ENCODE data around the gene GRK7.

The GRK7 gene

DNA sequence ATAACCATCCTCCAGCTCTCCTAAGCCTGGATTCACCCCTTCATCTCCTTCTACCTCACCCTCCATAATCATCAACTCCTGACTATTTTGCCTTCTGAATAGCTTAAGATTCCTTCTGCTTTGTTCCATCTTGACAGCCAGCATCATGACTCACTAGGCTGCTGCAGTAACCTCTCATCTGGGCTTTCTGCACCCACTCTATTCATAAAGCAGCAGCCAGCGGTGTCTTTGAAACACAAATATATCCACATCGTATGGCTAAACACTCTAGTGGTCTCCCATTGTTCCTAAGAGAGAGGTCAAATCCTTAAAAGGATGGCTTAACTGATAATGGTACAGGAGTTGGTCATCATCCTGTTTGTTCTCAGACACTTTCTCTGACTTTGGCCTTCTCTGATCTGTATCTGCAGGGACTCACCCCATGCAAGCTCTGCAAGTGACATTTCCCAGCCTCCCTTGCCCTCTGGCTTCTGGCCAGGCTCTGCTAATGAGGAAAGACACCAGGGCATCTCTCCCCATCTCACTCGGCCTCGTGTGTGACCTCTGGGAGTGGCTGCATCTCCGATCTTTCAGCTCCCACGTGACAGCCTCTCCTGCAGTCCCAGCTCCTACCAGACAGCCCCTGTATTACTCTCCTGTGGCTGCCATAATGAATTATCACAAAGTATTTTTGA is 6.2 kb downstream of the GRK7 start:
- no peak for DNase-seq (ENCODE audit: low read depth)
- H3K4me3 ChIP-seq (ENCODE audit: low read length): no peak overlapping the region
- TF ChIP-seq, protein P1, sequence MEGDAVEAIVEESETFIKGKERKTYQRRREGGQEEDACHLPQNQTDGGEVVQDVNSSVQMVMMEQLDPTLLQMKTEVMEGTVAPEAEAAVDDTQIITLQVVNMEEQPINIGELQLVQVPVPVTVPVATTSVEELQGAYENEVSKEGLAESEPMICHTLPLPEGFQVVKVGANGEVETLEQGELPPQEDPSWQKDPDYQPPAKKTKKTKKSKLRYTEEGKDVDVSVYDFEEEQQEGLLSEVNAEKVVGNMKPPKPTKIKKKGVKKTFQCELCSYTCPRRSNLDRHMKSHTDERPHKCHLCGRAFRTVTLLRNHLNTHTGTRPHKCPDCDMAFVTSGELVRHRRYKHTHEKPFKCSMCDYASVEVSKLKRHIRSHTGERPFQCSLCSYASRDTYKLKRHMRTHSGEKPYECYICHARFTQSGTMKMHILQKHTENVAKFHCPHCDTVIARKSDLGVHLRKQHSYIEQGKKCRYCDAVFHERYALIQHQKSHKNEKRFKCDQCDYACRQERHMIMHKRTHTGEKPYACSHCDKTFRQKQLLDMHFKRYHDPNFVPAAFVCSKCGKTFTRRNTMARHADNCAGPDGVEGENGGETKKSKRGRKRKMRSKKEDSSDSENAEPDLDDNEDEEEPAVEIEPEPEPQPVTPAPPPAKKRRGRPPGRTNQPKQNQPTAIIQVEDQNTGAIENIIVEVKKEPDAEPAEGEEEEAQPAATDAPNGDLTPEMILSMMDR (conservative IDR thresholded peaks at IDR 0.05; ENCODE audit: low read length): no peak

DNA sequence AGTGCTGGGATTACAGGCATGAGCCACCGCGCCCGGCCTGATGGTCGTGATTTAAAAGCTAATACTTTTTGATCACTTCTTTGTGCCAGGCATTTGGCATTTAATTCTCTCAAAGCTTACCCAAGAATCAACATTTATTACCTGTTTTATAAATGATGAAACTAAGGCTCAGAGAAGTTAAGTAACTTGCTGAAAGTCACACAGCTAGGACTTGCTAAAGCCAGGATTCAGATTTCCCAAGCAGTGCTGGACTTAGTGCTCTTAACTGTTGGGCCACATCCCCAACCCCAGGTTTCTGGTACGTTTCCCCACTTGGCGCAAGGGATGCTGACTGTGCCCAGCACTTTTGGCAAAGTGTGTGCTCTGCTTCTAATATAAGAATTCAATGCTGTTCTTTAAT is 10.5 kb downstream of the GRK7 start:
- no peak overlapping the region for H3K4me3 ChIP-seq (ENCODE audit: low read length)
- TF ChIP-seq, protein P1 (conservative IDR thresholded peaks at IDR 0.05; ENCODE audit: low read length): no peak
- no peak for DNase-seq (ENCODE audit: low read depth)

DNA sequence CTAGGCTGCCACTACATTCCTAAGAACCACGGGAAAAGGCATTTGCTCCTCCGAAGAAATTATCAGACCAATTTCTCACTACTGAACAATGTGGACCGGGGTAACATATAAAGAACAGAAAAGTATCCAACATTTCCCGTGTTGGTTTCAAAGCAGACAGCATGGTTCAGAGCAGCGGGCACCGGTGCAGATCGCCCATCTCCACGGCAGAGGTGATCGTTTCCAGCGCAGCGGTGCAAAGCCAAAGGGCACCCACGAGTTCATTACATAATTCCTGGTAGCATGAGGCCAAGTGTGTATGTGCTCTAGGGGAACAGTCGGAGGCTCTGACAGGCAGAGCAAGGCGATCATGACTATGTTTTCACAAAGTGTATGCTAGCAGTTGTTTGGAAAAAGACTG is 13.2 kb downstream of the GRK7 start:
- DNase-seq (ENCODE audit: low read depth): no peak
- H3K4me3 ChIP-seq (ENCODE audit: low read length): no peak overlapping the region
- TF ChIP-seq, protein P1 (conservative IDR thresholded peaks at IDR 0.05; ENCODE audit: low read length): no peak

DNA sequence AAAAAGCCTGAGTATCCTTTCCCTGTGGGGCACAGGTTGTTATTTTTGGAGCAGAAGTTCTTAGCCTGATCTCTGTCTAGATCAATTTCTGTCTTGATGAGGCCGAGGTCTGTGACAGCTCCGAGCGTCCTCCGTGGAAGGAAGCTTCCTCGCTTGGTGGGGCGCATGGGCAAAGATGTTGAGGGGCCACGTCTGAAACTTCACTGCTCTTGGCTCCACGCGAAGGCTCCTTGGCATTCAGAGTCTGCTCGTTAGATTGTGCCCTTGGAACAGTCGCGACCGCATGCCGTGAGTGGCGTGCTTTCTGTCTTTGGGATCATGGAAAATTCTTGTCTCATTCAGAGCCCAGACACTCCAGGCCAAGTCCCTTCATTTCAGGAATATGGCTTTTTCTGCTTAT is 13.7 kb downstream of the GRK7 start:
- TF ChIP-seq, protein P1 (conservative IDR thresholded peaks at IDR 0.05; ENCODE audit: low read length): no peak
- no peak for DNase-seq (ENCODE audit: low read depth)
- H3K4me3 ChIP-seq (ENCODE audit: low read length): no peak overlapping the region

DNA sequence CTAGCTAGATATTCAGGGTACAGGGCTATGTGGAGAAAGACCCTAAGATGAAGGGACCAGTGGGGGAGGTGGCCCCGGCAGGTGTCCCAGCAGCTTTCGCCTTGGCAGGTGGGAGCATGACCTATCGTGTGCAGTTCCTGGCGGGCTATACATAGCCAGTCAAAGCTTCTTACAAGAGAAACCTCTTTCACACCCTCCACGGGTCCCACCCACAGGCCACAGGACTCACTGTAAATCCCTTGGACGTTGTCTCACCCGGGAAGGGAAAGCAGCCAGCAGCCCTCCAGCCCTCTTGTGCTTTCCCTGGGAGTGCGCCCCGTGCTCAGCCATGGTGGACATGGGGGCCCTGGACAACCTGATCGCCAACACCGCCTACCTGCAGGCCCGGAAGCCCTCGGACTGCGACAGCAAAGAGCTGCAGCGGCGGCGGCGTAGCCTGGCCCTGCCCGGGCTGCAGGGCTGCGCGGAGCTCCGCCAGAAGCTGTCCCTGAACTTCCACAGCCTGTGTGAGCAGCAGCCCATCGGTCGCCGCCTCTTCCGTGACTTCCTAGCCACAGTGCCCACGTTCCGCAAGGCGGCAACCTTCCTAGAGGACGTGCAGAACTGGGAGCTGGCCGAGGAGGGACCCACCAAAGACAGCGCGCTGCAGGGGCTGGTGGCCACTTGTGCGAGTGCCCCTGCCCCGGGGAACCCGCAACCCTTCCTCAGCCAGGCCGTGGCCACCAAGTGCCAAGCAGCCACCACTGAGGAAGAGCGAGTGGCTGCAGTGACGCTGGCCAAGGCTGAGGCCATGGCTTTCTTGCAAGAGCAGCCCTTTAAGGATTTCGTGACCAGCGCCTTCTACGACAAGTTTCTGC is 15.0 kb downstream of the GRK7 start:
- no peak for DNase-seq (ENCODE audit: low read depth)
- TF ChIP-seq, protein P1 (conservative IDR thresholded peaks at IDR 0.05; ENCODE audit: low read length): no peak
- H3K4me3 ChIP-seq (ENCODE audit: low read length): no peak overlapping the region

DNA sequence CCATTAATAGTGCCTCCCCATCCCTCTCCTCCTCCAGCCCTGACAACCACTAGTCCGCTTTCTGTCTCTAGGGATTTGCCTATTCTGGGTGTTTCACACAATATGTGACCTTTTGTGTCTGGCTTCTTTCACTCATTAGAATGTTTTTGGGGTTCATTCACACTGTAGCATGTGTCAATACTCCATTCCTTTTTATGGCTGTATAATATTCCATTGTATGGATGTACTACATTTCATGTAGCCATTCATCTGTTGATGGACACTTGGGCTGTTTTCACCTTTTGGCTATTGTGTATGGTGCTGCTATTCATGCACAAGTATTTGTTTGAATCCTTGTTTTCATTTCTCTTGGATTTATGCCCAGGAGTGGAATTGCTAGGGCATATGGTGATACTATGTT is 16.5 kb downstream of the GRK7 start:
- TF ChIP-seq, protein P1 (conservative IDR thresholded peaks at IDR 0.05; ENCODE audit: low read length): no peak
- no peak for DNase-seq (ENCODE audit: low read depth)

More for the DNA sequence above, 16.5 kb downstream of the GRK7 start:
- H3K4me3 ChIP-seq (ENCODE audit: low read length): no peak overlapping the region

Data from AG10803 (cell line).